ENCODE results near the gene GRB2.

GRCh38 chr17:75269844-75270217 lies 135.6 kb downstream of the GRB2 start:
- TF ChIP-seq SREBF2 (IDR thresholded peaks at IDR 0.05; ENCODE audit: low read length): no peak
- TF ChIP-seq TAF1 (IDR thresholded peaks at IDR 0.05; ENCODE audit: borderline replicate concordance, low read depth, low read length): no peak
- TF ChIP-seq HDGF (IDR thresholded peaks at IDR 0.05): no peak
- no peak for TF ChIP-seq CTCF (IDR thresholded peaks at IDR 0.05 in 2 of 3, conservative IDR thresholded peaks at IDR 0.05 in 1 of 3; ENCODE audit: control insufficient read depth in 2 of 3, extremely low read depth in 1 of 3, insufficient read depth in 1 of 3, low read depth in 3 of 3, low read length in 3 of 3)
- no peak for TF ChIP-seq RELA (IDR thresholded peaks at IDR 0.05; ENCODE audit: borderline replicate concordance, partially characterized antibody)
- TF ChIP-seq SUZ12 (IDR thresholded peaks at IDR 0.05; ENCODE audit: unreplicated experiment): no peak
- TF ChIP-seq RBBP5 (conservative IDR thresholded peaks at IDR 0.05): no peak
- no peak for TF ChIP-seq POLR2A (IDR thresholded peaks at IDR 0.05; ENCODE audit: low read depth, low read length)

Data from GM12878 (cell line).